Measurements from ENCODE around the gene POFUT2.

Gene POFUT2

DNA sequence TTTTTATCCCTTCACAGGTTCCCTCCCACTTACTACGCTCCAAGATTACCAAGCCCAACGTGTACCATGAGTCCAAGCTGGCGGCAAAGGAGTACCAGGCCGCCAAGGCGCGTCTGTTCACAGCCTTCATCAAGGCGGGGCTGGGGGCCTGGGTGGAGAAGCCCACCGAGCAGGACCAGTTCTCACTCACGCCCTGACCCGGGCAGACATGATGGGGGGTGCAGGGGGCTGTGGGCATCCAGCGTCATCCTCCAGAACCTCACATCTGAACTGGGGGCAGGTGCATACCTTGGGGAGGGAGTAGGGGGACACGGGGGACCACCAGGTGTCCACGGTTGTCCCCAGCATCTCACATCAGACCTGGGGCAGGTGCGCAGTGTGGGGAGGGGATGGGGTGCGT, 65.7 kb downstream of the POFUT2 start:
- DNase-seq (ENCODE audit: low read depth) = no peak

DNA sequence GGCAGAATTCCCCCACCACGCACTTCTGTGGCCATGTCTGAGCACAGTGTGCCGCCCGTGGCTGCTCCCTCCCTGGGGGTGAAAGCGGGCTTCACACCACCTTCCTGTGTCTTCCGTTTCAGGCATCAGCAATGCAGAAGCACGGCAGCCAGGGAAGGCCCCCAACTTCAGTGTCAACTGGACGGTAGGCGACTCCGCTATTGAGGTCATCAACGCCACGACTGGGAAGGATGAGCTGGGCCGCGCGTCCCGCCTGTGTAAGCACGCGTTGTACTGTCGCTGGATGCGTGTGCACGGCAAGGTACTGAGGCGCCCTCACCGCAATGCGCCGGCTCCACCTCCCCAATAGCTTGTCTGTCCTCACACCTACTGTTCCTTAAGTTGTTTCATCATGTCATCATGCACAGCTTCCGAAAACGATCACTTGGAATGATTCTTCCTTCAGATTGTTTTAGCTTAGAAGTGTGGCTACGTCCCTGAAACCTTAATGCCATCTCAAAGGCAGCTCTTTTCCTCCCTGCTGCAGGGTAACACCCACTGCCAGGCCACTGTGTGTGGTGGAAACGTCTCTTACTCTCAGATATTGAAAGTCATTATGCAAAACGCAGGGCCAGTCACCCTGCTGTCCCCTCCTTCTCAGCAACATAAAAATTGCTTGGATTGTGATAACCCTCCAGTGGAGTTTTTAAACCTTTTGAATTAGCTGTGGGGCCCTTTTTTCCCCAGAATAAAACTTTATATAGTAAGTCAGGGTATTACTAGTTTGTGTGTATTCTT, 66.8 kb downstream of the POFUT2 start:
- DNase-seq (ENCODE audit: low read depth) = no peak

DNA sequence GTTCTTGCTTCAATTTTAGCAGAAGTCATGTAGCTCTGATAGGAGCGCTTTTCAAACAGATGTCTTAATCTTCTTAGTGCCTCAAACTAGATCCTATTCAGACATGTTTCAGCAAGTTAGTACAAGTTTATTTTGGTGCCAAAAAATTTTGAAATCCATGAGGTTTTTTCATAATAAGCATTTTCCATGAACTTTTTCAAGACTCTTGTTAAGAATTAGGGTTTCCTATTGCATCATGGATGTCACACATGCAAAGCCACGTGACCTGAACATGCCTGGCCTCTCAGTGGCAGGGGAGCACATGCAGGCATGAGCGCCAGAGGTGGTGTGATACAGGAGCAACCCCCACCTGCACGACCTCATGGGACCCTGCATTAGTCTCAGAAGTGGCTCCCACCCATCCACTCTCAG, 67.6 kb downstream of the POFUT2 start:
- peak; percentile 28 for DNase-seq (ENCODE audit: low read depth)

DNA sequence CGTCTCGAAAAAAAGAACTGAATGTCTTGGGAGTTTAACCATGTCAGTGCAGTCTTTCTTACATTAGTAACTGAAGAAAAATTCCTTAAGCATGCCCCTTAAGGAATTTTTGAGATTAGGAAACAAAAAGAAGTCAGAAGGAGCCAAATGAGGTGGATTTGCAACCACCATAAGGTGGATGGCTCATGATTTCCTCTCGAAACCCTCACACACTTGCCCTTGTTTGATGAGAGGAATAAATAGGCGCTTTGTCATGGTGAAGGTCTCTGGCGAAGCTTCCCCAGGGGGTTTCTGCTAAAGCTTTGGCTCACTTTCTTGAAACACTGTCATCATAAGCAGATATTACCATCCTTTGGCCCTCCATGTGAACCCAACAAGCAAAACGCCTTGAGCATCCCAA, 68.2 kb downstream of the POFUT2 start:
- DNase-seq (ENCODE audit: low read depth) = no peak

DNA sequence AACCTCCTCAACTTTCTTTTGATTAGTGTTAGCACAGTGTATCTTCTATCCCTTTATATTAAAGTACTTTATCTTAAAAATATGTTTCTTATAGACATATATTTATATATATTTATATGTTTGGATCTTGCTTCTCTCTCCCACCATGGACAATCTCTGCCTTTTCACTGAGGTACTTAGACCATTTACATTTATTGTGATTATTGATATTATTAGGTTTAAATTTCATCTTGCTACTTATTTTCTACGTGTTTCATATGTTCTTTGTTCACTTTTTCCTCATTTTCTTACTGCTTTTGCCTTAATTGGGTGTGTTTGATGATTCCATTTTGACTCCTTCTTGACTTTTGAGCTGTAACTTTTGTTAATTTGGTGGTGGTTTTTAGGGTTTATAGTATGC, 70.7 kb downstream of the POFUT2 start:
- no peak for DNase-seq (ENCODE audit: low read depth)

DNA sequence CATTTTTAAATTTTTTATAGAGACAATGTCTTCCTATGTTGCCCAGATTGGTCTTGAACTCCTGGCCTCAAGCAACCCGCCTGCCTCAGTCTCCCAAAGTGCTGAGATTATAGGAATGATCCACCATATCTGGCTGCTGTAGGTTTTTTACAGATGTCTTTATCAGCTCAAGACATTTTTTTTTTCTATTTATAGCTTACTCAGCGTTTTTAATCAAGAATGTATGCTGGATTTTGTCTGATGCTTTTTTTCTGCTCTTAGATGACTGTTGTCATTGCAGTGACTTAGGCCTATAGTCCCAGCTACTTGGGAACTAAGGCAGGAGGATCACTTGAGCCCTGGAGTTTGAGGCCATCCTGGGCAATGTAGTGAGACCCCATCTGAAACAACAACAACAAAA, 72.5 kb downstream of the POFUT2 start:
- no peak for DNase-seq (ENCODE audit: low read depth)
